Neutrophil (primary cell): ENCODE data around the gene PLCD3.

Experiments used
- H3K27ac ChIP-seq: fragments of 200-600 bp; sonication (generic); 2 replicates; pipeline ENCODE4 v1.5.1; 2016; ENCODE audit warnings: mild to moderate bottlenecking, moderate library complexity
- H3K27me3 ChIP-seq: fragments of 200-600 bp; sonication (generic); 2 replicates; pipeline ENCODE4 v1.6.0; 2016; ENCODE audit warnings: mild to moderate bottlenecking
- H3K36me3 ChIP-seq: fragments of 200-600 bp; sonication (generic); 2 replicates; pipeline ENCODE4 v1.5.1; 2017
- H3K4me1 ChIP-seq, 2 experiments: fragments of 200-600 bp in 1 of 2; sonication (generic) in 1 of 2; 1 replicate in 1 of 2; 2 replicates in 1 of 2; pipeline versions ENCODE4 v1.5.1 to v1.6.1; 2013 to 2016; ENCODE audit warnings: low read depth in 1 of 2, low read length in 1 of 2, mild to moderate bottlenecking in 1 of 2, moderate library complexity in 1 of 2; ENCODE audit not compliant: control insufficient read depth in 1 of 2, insufficient read depth in 1 of 2
- H3K4me3 ChIP-seq, 2 experiments: fragments of 200-600 bp in 1 of 2; sonication (generic) in 1 of 2; 1 replicate in 1 of 2; 2 replicates in 1 of 2; pipeline ENCODE4 v1.5.1; 2013 to 2016; ENCODE audit warnings: low read depth in 1 of 2, low read length in 1 of 2, mild to moderate bottlenecking in 1 of 2, moderate library complexity in 1 of 2
- H3K9me3 ChIP-seq: fragments of 200-600 bp; sonication (generic); 2 replicates; pipeline ENCODE4 v1.5.1; 2016
- CTCF ChIP-seq: fragments of 200-600 bp; sonication (generic); IDR thresholded peaks from 2 replicates; pipeline ENCODE4 v1.5.1; 2016; ENCODE audit warnings: antibody characterized with exemption

PLCD3 gene

GRCh38 chr17:45087978-45088377 is 44.3 kb downstream of the PLCD3 start:
- no peak for TF ChIP-seq CTCF
- Histone ChIP-seq H3K4me3 (no peak overlapping the region), H3K9me3 (no peaks in the 10 kb centered on the region), H3K27ac (no peak overlapping the region), H3K4me1 (no peaks in the 10 kb centered on the region), H3K36me3 (peaks cover 92% of the 10 kb centered on the region), H3K27me3 (no peaks in the 10 kb centered on the region)

DNA sequence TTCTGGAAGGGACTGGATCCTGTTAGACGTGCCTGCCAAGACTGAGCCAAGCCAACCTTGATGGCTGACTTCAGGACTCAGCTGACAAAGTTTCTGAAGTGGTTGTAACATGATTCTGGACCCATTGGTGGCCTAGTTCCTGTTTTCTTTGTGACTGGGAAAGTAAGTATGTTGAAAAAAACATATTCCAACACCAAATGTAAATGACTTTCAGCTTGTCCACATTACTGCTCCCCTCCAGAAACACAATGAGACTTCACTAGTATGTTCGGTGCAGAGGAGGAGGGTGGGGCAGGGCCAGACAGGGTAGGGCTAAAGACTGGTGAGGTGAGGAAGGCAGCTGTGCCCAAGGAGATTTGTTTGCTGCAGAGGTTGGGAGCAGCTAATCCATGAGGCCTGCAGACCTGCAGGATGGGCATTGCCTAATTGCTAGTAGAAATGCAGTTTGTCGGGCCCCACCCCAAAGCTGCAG is 44.8 kb downstream of the PLCD3 start:
- Histone ChIP-seq H3K27me3 (no peaks in the 10 kb centered on the region), H3K4me3 (no peak overlapping the region), H3K9me3 (no peaks in the 10 kb centered on the region), H3K36me3 (peaks cover 93% of the 10 kb centered on the region), H3K4me1 (no peaks in the 10 kb centered on the region), H3K27ac (no peak overlapping the region)
- no peak for TF ChIP-seq CTCF

GRCh38 chr17:45086865-45087503 is 45.3 kb downstream of the PLCD3 start:
- H3K9me3 ChIP-seq: no peaks in the 10 kb centered on the region
- TF ChIP-seq CTCF: no peak
- no peak overlapping the region for H3K4me3 ChIP-seq
- no peaks in the 10 kb centered on the region for H3K27me3 ChIP-seq
- no peaks in the 10 kb centered on the region for H3K4me1 ChIP-seq
- H3K36me3 ChIP-seq: peaks cover 94% of the 10 kb centered on the region
- H3K27ac ChIP-seq: no peak overlapping the region

DNA sequence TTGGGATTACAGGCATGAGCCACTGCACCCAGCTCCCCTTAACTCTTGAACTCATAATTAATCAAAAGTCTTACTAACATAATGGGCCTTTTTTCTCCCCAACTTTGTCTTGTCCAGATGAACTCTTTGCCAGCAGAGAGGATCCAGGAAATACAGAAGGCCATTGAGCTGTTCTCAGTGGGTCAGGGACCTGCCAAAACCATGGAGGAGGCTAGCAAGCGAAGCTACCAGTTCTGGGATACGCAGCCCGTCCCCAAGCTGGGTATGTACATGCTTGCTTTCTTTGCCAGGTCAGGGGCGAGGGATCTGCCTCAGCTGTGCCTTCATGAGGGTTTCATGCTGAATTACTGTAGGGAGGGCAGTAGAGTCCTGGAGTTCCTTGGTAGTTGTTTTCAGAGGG is 45.9 kb downstream of the PLCD3 start:
- no peaks in the 10 kb centered on the region for H3K4me1 ChIP-seq
- H3K4me3 ChIP-seq: no peak overlapping the region
- peaks cover 92% of the 10 kb centered on the region for H3K36me3 ChIP-seq
- H3K9me3 ChIP-seq: no peaks in the 10 kb centered on the region
- H3K27me3 ChIP-seq: no peaks in the 10 kb centered on the region
- TF ChIP-seq CTCF: no peak
- no peak overlapping the region for H3K27ac ChIP-seq

GRCh38 chr17:45081047-45081703 is 51.1 kb downstream of the PLCD3 start:
- Histone ChIP-seq H3K36me3 (peaks cover 49% of the 10 kb centered on the region), H3K27me3 (no peaks in the 10 kb centered on the region), H3K27ac (no peak overlapping the region), H3K9me3 (no peaks in the 10 kb centered on the region), H3K4me1 (peaks cover 26% of the 10 kb centered on the region in 2 experiments), H3K4me3 (no peak overlapping the region)
- TF ChIP-seq CTCF: no peak
